Fibroblast of mammary gland (primary cell): ENCODE results near the gene GAS2L2.

Experiments used
- DNase-seq: peaks from one replicate; pipeline ENCODE4 v3.0.0-alpha.2; 2010; ENCODE audit warnings: low read depth
- H3K4me3 ChIP-seq: 2 replicates; pipeline ENCODE4 v1.5.1; 2011; ENCODE audit warnings: low read depth, mild to moderate bottlenecking, low read length, moderate library complexity; ENCODE audit not compliant: control insufficient read depth
- CTCF ChIP-seq: conservative IDR thresholded peaks from 2 replicates; pipeline ENCODE4 v1.5.1; 2011; ENCODE audit warnings: low read depth, low read length, inconsistent platforms; ENCODE audit not compliant: control insufficient read depth, insufficient read depth

GAS2L2 gene

GRCh38 chr17:35786941-35787432 is 33.9 kb upstream of the GAS2L2 start:
- peak; percentile 62 for DNase-seq

GRCh38 chr17:35784895-35785294 is 31.9 kb upstream of the GAS2L2 start:
- no peak for TF ChIP-seq CTCF
- DNase-seq: no peak
- no peak overlapping the region for H3K4me3 ChIP-seq

More at GRCh38 chr17:35786941-35787432, 33.9 kb upstream of the GAS2L2 start:
- TF ChIP-seq CTCF: no peak
- no peak overlapping the region for H3K4me3 ChIP-seq

DNA sequence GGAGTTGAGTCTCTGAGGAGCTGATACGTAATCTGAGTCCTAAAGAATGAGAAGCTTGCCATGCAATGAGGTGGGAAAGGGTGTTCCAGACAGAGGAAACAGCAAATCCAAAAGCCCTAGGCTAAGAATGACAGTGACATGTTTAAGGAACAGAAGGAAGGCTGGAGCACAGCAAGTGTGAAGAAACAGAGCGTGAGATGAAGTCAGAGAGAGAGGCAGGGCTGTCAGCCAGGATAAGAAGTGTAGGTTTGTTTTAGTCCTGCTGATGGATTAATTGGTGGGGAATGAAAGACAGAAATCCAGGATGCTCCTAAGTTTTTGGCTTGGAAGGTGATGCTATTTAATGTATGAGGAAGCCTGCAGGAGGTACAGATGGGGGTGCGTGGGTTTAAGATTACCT is 27.9 kb upstream of the GAS2L2 start:
- no peak overlapping the region for H3K4me3 ChIP-seq
- DNase-seq: no peak
- no peak for TF ChIP-seq CTCF

- no peak overlapping the region for H3K4me3 ChIP-seq
- no peak for TF ChIP-seq CTCF
- DNase-seq: peak; percentile 29
These were observed 25.7 kb upstream of the GAS2L2 start for GRCh38 chr17:35778641-35779196.

- TF ChIP-seq CTCF: no peak
- H3K4me3 ChIP-seq: no peak overlapping the region
- no peak for DNase-seq
These were observed 22.5 kb upstream of the GAS2L2 start for GRCh38 chr17:35775583-35775982.

DNA sequence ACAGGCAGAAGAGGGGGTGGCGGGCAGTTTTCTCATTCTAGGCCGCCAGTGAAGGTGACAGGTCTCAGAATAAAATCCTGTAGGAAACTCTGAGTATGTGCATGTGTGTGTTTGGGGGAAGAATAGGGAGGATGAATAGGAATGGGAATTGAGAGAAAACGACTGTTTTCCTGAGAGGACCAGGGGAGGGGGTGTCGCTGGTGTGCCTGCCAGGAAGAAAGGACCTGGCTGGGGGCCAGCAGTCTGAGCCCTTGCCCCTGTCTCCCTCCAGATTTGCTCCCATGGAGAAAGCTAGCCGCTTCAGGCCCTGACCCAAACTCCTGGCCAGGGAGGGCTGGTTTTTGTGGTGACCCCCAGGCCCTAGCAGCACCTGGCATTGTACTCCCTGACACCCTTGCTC is 22.0 kb upstream of the GAS2L2 start:
- H3K4me3 ChIP-seq: no peak overlapping the region
- TF ChIP-seq CTCF: no peak
- no peak for DNase-seq

DNA sequence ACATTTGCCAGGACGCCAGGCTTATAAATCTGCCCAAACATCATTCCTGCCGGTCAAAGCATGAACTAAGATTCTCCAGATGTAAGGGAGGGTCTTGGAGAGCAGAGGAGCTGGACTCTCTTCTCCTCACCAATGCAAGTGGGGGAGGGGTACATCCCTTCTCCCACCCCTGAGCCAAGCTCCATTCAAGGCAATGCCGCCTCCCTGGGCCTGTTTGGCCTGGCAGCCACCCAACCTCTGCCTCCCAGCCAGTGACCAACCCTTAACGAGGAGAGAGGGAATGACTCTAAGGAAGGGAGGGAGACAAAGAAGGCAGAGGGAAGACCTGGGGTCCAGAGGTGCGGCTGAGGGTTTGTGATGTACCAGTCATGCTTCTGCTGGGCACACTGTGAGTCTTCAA is 21.5 kb upstream of the GAS2L2 start:
- peak; percentile 32 for DNase-seq
- no peak for TF ChIP-seq CTCF
- no peak overlapping the region for H3K4me3 ChIP-seq
